HepG2 (cell line): ENCODE results near the gene KANK3. TPM values are rescaled to one million over a fixed set of nuclear protein-coding genes. Genes with fewer than 3 reads are reported as not detected.
A peak's percentile ranks its signal among the peaks of the same experiment; 100 is the strongest.

Experiments
- BRCA1 ChIP-seq: sonication (generic); formaldehyde crosslinking; IDR thresholded peaks from 2 replicates; pipeline ENCODE4 v1.4.0; 2020; ENCODE audit warnings: missing genetic modification reagents
- CCAR2 ChIP-seq: fragments of 200-400 bp; formaldehyde crosslinking; optimal IDR thresholded peaks from 2 replicates; pipeline ENCODE3; 2018; ENCODE audit warnings: low read depth, mild to moderate bottlenecking, low read length, moderate library complexity
- EZH2 ChIP-seq: conservative IDR thresholded peaks from 2 replicates; pipeline ENCODE4 v1.6.1; 2012; ENCODE audit warnings: mild to moderate bottlenecking, low read depth, low read length, moderate library complexity
- FOXJ3 ChIP-seq: sonication (generic); formaldehyde crosslinking; IDR thresholded peaks from 2 replicates; pipeline ENCODE4 v1.4.0; 2020; ENCODE audit warnings: missing genetic modification reagents, mild to moderate bottlenecking, borderline replicate concordance
- GMEB2 ChIP-seq: IDR thresholded peaks from 2 replicates; pipeline ENCODE4 v1.6.1; 2016; ENCODE audit warnings: missing biosample characterization, missing genetic modification reagents, low read depth
- HOXA7 ChIP-seq: sonication (generic); formaldehyde crosslinking; IDR thresholded peaks from 2 replicates; pipeline ENCODE4 v1.8.1; 2022; ENCODE audit warnings: mild to moderate bottlenecking, missing genetic modification reagents, moderate library complexity
- KIAA2018 ChIP-seq: sonication (generic); formaldehyde crosslinking; IDR thresholded peaks from 2 replicates; pipeline ENCODE4 v1.5.0; 2020; ENCODE audit warnings: mild to moderate bottlenecking, missing genetic modification reagents, borderline replicate concordance
- KLF6 ChIP-seq: IDR thresholded peaks from 2 replicates; pipeline ENCODE4 v1.8.0; 2016; ENCODE audit warnings: missing biosample characterization, missing genetic modification reagents
- MBD4 ChIP-seq: IDR thresholded peaks from 2 replicates; pipeline ENCODE4 v1.6.1; 2012; ENCODE audit warnings: low read length, inconsistent platforms, borderline replicate concordance
- MTF2 ChIP-seq: sonication (generic); formaldehyde crosslinking; IDR thresholded peaks from 2 replicates; pipeline ENCODE4 v1.5.0; 2020; ENCODE audit warnings: missing genetic modification reagents, borderline replicate concordance
- MXD1 ChIP-seq: sonication (generic); formaldehyde crosslinking; IDR thresholded peaks from 2 replicates; pipeline ENCODE4 v1.4.0; 2020; ENCODE audit warnings: mild to moderate bottlenecking, missing genetic modification reagents
- NCOR1 ChIP-seq: fragments of 200-600 bp; sonication (generic); IDR thresholded peaks from 2 replicates; pipeline ENCODE4 v1.7.0; 2017; ENCODE audit warnings: antibody characterized with exemption, low read length, borderline replicate concordance
- REL ChIP-seq: sonication (generic); formaldehyde crosslinking; conservative IDR thresholded peaks from 2 replicates; pipeline ENCODE4 v1.8.0; 2022; ENCODE audit warnings: mild to moderate bottlenecking, missing genetic modification reagents, moderate library complexity
- SMAD9 ChIP-seq: sonication (generic); formaldehyde crosslinking; IDR thresholded peaks from 2 replicates; pipeline ENCODE4 v1.5.1; 2020; ENCODE audit warnings: mild to moderate bottlenecking, missing genetic modification reagents
- STAT5B ChIP-seq: sonication (generic); formaldehyde crosslinking; IDR thresholded peaks from 2 replicates; pipeline ENCODE4 v1.4.0; 2020; ENCODE audit warnings: missing genetic modification reagents
- ZFP41 ChIP-seq: sonication (generic); formaldehyde crosslinking; IDR thresholded peaks from 2 replicates; pipeline ENCODE4 v1.4.0; 2020; ENCODE audit warnings: mild to moderate bottlenecking, missing genetic modification reagents, borderline replicate concordance
- ZNF101 ChIP-seq: sonication (generic); formaldehyde crosslinking; IDR thresholded peaks from 2 replicates; pipeline ENCODE4 v1.4.0; 2020; ENCODE audit warnings: mild to moderate bottlenecking, low read depth, missing genetic modification reagents, borderline replicate concordance
- ZNF138 ChIP-seq: sonication (generic); formaldehyde crosslinking; IDR thresholded peaks from 2 replicates; pipeline ENCODE4 v1.5.0; 2020; ENCODE audit warnings: mild to moderate bottlenecking, low read depth, missing genetic modification reagents
- ZNF260 ChIP-seq: sonication (generic); formaldehyde crosslinking; IDR thresholded peaks from 2 replicates; pipeline ENCODE4 v1.4.0; 2020; ENCODE audit warnings: missing genetic modification reagents, low read depth, mild to moderate bottlenecking, borderline replicate concordance
- ZNF644 ChIP-seq: IDR thresholded peaks from 2 replicates; pipeline ENCODE4 v1.6.1; 2016; ENCODE audit warnings: low read depth
- ZNF879 ChIP-seq: sonication (generic); formaldehyde crosslinking; IDR thresholded peaks from 2 replicates; pipeline ENCODE4 v1.8.1; 2023; ENCODE audit warnings: missing genetic modification reagents
- polyA plus RNA-seq, 8 experiments: library from polyadenylated mRNA; depleted of rRNA in 3 of 8; stranded (reverse) in 7 of 8; unstranded in 1 of 8; fragments of >200 nt; fragmentation: Illumina TruSeq in 4 of 8; extraction: Trizol in 4 of 8; gene quantifications; 2 replicates each; pipeline versions ENCODE4 v1.2.1 to v1.2.3, GENCODE V29; 2011 to 2016; ENCODE audit warnings: low read depth in 4 of 8, missing spikeins in 1 of 8, mixed read lengths in 1 of 8; ENCODE audit not compliant: insufficient read depth in 1 of 8
- total RNA-seq, 5 experiments: library from RNA; depleted of rRNA; stranded (reverse); fragments of >200 nt; fragmentation: Illumina TruSeq; extraction: Trizol; gene quantifications; 2 replicates each; pipeline ENCODE4 v1.2.3, GENCODE V29; 2016; ENCODE audit warnings: low read depth in 1 of 5

KANK3 gene
- total and polyA plus RNA-seq, 2 of the 13 experiments (the other 11 are each of a cell fraction or from before 2014, with no cell fraction given), result 0.15 to 0.20 TPM

- TF ChIP-seq FOXJ3 (CRISPR knock-in tag) (no peak), HOXA7 (CRISPR knock-in tag) (no peak), GMEB2 (CRISPR knock-in tag) (no peak), ZFP41 (no peak), MBD4 (no peak), REL (CRISPR knock-in tag) (no peak), BRCA1 (CRISPR knock-in tag) (no peak), MXD1 (no peak), KLF6 (CRISPR knock-in tag) (no peak), SMAD9 (CRISPR knock-in tag) (no peak), ZNF138 (no peak), CCAR2 (no peak), NCOR1 (no peak), MTF2 (CRISPR knock-in tag) (0 out of 2 replicates have a peak, but pooled peaks have one; percentile 4), ZNF260 (CRISPR knock-in tag) (no peak), KIAA2018 (CRISPR knock-in tag) (no peak), EZH2 (peak; percentile 46; the same call in 1 of the 2 replicates), ZNF644 (CRISPR knock-in tag) (no peak), ZNF879 (CRISPR knock-in tag) (no peak), STAT5B (CRISPR knock-in tag) (no peak), ZNF101 (CRISPR knock-in tag) (no peak)
Observed at GRCh38 chr19:8332976-8333766, 9.9 kb downstream of the KANK3 start (continued).
